ENCODE results near the gene ITGA11.

ITGA11 gene

DNA sequence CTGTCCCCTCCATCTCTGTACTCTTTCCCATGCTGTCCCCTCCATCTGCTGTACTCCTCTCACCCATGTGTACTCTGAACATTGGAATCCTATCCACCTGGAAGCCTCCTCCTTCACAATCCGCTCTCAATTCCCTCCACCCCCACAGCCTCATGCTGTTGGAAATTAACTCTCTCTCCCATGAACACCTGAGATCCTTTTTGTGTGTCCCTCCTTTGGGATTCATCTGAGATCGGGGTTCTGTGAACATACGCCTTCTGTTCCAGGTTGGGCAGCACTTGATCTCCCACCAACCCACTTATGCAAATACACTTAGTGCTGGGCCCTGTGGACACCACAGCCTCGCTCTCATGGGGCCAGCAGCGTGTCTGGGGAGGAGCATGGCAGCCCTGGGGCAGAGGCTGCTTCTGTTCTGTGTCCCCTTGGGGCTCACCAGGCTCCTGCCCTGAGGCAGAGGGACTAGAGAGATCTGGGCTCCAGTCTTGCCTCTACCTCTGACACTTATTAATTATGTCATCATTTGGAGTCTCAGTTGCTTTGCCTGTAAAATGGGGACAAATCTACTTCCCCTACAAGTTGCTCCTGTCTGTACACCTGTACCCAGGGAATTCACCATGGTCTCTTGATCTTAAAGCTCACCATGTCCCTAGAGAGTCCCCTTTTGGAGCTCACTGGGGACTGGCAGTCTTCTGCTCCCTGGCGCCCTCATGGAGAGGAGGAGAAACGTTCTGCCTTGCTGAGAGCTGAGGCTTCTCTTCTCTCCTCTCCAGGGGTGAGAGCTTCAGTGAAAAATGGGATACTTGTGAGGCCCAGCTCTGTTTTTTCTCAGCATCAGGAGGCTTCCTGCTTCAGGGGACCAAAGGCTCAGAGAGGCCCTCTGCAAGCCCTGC is 42.7 kb downstream of the ITGA11 start:
- DNase-seq: no peak

GRCh38 chr15:68387381-68388143 is 44.4 kb downstream of the ITGA11 start:
- DNase-seq: no peak

- DNase-seq: no peak
These were observed 45.2 kb downstream of the ITGA11 start for GRCh38 chr15:68386587-68387288.

GRCh38 chr15:68385671-68386586 is 46.0 kb downstream of the ITGA11 start:
- no peak for DNase-seq

DNA sequence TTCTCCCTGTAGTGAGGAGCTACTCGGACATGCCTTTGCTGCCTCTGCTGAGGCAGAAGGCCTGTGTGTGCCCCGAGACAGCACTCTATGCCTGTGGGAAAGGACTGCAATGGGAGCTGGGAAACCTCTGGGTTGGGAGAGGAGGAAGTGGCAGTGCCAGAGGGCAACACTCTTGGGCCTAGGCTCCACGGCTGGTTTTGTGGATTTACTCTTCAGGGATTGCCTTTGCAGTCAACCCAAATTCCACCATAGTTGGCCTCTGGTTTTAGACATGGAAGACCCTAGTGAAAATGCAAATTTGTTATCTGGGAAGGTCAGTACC is 46.8 kb downstream of the ITGA11 start:
- DNase-seq: no peak

DNA sequence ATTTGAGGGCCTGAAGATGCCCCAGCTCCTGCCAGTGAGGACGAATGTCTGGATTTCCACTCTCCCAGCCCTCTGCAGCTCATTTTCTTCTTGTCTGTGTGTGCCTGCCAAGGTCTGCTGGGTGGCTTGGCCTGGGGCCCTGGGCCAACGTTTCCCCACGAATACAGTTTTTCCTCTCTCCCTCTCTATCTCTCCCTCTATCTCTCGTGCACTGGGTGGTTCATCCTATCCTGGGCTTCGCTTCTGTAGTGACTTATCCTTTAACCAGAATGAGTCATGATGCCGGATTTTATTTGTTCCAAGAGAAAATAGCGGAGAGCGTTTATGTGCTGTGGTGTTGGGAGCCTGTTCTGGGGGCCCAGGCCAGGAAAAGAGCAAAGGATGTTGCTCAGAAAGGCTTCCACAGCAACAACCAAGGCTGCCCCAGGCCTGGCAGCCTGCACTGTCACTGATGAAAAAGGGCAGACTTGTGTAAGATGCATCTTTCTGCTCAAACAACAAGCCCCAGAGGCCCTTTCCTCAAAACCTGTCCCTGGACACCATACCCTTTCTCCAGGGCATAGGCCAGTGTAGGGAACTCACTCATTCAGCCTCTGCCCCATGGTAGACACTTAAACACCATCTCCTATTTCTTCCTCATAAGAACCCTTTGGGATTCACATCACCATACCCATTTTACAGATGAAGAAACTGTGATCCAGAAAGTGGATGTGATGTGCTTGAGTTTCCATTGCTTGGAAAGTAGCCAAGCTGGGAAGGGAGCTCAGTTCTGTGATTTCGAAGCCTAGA is 47.3 kb downstream of the ITGA11 start:
- DNase-seq: no peak

- DNase-seq: peak; percentile 75 to 84 (median 78)
These were observed 48.5 kb downstream of the ITGA11 start for GRCh38 chr15:68383161-68384074.

DNA sequence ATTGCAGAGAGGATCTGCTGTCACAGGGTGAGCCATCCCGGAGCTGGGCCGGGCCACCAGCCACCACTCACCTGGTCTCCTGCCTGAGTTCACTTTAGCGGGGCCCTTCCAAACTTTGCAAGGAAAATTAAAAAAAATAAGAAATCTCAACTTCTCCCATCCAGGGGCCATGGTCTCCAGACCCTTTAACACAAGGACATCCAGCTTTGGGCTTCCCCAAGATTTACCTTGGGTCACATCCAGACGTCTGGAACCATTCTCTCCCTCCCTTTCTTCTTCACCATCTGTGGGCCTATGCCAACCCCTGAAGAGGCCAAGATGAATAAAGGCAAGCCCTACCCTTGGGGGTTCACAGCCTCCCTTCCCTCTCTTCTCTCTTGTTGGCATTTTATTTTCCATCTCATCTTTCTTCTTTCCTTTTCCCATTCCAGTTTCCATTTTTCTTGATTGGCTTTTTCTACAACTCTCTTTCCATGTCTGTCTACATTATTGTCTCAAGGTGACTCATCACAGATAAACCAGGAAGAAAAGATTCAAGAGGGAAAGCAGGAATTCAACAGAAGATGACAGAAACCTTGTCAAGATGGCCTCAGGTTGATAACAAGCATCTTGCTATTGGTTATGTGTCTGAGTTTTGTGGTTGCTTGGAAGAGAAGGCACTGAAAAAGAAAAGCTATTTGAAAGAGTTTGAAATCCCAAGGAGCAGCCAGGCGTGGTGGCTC is 49.5 kb downstream of the ITGA11 start:
- DNase-seq: no peak

- DNase-seq: no peak
These were observed 51.5 kb downstream of the ITGA11 start for GRCh38 chr15:68380456-68380855.

- DNase-seq: no peak
These were observed 52.1 kb downstream of the ITGA11 start for GRCh38 chr15:68379759-68380290.

DNA sequence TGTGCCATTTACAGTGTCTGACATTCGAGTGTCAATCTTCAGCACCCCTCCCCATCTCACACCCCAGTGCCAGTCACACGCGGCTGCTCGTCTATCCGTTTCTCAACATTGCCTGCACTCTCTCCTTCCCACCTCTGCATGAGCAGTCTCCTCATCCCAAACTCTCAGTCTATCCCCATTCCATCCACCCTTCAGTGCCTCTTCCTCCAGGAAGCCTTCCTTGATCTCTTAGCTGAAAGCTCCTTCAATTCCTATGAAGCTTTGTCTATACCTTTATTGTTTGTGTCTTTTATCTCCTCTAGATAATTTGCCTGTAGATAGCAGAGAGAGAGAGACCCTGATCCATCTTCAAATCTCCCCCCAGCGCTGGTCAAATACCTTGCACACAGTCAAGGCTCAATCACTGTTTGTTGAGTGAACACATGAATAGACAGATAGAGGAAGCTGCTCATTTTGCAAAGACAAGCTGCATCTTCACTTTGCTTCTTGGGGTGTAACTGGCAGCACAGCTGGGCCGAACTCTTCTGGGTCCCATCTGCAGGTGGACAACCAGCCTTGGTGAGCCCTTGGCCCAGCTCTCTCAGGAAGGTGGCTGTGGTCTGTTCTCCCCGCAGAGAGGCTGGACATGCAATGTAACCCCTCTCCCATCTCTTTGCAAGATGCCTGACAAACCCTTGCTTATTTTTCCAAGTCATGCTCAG is 52.8 kb downstream of the ITGA11 start:
- DNase-seq: no peak

- DNase-seq: no peak
These were observed 53.4 kb downstream of the ITGA11 start for GRCh38 chr15:68378595-68378994.

- no peak for DNase-seq
These were observed 54.2 kb downstream of the ITGA11 start for GRCh38 chr15:68377766-68378165.

- no peak for DNase-seq
These were observed 55.4 kb downstream of the ITGA11 start for GRCh38 chr15:68376447-68377060.

DNA sequence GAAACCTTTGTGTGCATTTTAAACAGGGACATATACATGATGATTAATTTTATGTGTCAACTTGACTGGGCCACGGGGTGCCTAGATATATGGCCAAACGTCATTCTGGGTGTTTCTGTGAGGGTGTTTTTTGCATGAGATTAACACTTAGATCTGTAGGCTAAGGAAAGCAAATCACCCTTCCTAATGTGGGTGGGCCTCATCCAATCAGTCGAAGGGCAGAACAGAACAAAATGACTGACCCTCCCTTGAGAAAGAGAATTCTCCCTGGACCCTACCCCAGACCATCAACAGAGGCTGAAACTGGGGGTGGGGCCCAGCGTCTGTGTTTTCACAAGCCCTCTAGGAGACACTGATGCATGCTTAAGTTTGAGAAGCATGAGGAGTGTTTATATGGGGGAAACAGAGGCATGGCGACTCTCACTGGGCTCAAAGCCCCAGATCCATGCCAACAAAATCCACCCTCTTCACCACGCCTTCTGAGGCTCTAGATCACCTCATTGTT is 56.2 kb downstream of the ITGA11 start:
- DNase-seq: no peak

DNA sequence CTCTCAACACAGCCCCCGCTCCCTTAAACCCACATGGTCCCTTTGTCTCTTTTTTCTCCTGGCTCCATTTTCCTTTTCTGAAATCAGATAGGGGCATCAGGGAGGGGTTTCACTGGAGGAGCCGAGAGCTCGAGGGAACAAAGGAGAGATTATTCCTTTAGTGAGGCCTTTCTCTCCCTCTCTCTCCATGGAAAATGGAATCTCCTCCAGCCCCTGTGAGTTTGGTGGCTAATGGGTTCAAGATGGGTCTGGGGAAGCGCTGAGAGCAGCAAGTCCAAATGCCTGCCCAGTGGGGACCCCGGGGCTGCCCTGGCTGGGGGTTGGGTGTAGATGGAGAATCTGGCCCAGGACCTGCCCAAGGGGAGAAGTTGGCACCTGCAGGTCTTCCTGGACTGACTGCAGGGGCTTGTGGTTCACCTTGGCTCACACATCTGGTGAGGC is 56.8 kb downstream of the ITGA11 start:
- DNase-seq: no peak

DNA sequence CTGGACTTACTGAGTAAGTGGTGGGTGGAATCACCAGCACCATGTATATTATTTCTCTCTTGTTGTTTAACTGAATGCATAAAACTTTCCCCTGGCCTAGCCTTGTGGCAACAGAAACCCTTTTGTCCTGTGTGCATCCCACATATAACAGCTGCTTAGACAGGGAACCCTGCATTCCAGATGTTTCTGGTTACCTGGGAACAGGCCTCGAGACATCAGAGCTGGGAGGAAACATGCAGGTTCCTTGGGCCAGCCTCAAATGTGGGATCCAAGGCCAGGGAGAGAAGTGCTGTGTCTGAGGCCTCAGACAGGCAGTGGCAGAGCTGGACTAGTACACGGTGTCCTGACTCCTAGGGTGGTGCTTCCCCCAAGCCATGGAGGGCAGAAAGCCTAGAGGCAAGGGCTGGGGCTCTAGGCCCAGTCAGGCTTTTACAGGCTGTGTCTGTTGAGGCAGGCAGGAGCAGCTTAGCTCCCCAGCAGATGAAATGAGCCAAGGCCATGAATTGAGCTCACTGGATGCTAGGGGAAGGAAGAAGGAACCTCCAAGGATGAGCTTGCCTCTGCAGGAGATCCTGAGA is 57.7 kb downstream of the ITGA11 start:
- no peak for DNase-seq

DNA sequence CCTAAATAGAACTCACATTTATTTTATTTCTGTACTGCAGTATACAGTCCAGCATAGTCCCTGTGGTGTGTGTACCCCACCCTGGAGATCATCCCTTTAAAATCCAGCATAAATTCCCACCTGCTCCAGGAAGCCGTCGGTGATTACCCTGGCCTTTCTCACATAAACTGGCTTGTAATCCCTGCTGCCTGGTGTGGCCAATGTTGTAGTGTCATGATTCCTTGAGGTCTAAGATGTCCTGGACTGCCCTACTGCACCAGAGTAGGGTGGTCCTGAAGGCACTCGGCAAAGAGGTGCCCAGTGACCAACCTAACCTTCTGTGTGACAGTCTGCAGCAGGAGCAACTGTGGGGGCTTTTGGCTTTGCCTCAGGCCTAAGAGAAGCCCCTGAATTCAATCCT is 58.9 kb downstream of the ITGA11 start:
- DNase-seq: no peak
